Measurements from ENCODE around the gene DMBX1. TPM values are rescaled to one million over a fixed set of nuclear protein-coding genes. Genes with fewer than 3 reads are reported as not detected.

Gene DMBX1
- total RNA-seq, 1 donor from 2014 or later: not detected

DNA sequence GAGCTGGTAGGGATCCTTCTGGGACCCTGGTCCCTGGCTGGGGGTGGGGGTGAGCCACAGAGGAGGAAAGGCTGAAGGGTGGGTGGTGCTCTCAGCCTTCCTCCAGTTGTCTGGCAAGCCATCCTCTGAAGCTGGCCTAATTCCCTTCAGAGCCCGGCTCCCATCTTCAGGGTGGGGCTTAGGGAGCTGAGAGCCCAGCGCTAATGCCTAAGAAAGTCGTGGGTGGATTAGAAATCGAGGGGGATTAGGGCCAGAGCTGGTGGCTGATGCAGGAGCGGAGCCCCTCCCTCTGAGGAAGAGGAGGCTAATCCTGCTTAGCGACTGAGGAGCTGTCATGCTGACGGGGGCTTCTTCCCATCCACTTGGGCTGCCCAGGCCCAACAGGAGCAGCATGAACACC, 30.8 kb upstream of the DMBX1 start:
- ATAC-seq (no peak), DNase-seq (ENCODE audit: low spot score) (no peak)

DNA sequence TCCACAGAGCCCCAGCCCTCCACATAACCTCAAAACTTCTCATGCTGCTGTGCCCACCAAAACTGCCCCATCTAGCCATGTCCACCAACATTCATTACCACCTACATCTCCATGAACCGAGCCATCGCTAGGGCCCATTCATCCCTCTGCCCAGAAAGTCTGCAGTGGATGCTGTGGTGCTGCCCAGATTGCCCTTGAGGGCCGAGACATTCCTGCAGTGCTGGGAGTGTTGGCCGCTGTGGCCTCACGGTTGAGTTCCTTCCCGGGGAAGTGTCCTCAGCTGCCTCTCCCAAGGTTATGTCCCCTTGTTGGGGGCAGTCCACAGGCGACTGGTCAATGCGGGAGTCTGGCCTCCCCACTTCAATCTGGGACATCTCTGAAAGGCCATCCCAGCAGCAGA, 30.3 kb upstream of the DMBX1 start:
- ATAC-seq: no peak
- no peak for DNase-seq (ENCODE audit: low spot score)

DNA sequence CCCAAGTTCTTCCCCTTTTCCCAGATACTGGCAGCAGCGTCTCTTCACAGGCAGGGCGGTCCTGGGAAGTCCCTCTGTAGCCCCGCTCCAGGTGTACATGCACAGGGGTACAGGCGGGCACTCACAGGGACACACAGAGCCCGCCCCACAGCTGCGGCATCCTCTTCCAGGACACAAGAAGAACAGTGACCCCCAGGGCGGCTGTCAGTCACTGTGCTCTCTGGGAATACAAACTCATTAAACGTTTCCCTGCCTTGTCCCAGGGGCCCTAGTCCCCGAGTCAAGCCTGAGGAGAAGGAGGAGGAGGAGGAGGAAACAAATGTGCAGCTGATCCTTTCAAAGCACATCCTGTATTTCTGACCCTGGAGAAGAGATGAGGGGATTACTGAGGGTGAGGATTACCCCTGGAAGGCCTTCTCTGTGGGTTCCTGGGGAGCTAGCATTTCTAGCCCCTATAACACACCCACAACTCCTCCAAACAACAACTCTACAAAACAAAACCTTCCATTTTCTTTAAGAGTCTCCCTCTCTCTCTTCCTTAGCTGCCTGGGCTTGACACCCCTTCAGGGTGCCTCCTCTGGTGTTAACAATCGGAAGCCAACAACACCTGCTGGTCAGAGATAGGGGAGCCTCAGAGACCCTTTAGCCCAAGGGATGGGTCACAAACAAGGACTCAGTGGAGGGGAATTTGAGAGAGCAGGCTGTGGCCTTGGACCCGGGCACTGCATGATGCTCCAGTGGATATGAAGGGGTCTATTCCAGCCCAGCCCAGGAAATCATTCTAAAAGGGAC, 28.4 kb upstream of the DMBX1 start:
- no peak for DNase-seq (ENCODE audit: low spot score)
- no peak for ATAC-seq

DNA sequence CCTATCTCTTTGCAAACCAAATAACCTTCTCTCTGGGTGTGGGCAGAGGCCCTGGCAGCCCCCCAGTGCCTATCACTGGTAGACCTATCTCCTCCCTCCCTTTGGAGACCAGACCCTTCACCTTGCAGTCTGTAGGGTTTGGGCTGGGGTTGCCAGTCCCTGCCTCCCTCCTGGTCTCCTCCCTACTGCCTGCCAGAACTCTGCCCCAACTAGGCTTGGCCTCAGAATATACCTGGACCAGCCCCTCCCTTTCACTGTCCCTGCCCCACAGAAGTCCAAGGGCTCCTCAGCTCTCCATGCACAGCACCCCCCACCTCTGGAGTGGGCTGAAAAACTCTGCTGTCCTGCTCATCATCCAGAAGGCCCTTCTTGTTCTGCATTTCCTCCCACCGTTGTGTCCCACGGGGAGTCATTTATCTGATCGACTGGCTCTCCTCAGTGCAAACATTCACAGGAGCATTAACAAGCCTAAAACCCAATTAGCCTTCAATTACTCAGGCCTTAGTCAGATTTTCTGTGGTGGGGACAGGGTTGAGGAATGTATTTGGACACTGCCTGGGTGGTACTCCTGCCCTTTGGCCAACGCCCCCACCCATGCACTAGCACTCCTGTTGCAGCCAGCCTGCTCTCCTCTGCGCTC, 27.7 kb upstream of the DMBX1 start:
- DNase-seq (ENCODE audit: low spot score) (no peak), ATAC-seq (no peak)

DNA sequence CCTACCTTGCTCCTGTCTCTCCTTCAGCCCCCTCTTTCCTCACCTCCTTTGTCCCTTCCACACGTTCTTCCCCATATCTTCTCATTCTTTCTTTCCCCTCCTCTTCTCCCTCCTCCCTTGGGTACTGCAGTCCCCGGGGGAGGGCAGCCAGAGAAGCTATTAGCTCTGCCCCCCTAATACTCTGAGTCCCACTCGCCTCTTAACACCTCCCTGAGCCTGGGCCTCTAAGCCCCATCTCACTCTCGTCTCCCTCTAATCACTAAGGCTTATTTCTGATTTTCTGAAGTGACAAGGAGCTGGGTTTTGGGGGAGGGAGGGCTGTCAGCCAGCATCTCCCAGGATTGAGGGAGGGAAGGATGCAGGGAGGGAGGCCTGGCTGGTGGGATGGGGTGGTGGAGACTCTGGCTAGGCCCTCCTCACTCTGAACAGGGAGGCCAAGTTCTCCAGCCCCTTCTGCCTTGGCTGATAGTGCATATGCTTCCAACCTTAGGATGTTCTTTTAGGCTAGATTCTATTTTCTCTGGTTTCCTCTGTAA, 25.6 kb upstream of the DMBX1 start:
- DNase-seq (ENCODE audit: low spot score): no peak
- ATAC-seq: no peak

DNA sequence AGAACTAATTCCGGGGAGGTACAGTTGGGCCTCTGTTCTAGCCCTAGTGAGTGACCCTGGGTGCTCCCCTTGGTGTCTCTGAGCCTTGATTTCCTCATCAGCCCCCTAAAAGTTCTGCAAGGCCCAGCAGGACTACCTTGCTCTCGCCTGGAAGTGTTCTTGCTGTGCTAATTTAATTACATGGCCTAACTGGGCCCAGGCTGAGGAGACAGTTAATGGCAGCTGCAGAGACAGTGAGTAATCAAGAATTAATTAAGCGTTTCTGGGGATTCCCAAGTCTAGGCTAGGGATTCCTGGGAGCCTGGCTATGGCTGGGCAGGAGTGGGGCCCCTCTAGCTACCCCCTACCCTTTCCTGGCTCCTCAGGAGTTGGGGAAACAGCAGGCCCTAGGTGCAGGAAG, 24.7 kb upstream of the DMBX1 start:
- ATAC-seq (no peak), DNase-seq (ENCODE audit: low spot score) (no peak)

DNA sequence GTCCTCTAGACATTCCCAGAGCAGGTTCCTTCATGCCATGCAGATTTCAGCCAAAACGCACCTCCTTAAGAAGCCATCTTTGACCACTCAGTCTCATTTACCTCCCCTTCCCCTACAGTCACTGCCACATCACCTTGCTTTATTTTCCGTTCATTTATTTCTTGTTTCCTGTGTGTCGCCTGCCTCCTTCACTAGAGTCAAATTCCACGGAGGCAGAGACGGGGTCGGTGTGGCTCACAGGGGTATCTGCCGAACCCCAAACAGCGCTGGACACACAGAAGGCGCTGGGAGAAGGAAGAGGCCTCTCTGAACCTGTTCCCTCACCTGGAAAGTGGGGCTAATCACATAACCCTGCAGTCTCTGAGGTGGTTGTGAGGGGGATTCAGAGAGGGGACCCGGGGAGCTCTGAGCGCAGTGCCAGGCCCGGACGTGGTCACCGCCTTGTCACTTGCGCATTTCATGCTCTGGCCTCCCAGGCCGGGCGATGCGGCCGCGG, 23.6 kb upstream of the DMBX1 start:
- ATAC-seq: no peak
- DNase-seq (ENCODE audit: low spot score): no peak

DNA sequence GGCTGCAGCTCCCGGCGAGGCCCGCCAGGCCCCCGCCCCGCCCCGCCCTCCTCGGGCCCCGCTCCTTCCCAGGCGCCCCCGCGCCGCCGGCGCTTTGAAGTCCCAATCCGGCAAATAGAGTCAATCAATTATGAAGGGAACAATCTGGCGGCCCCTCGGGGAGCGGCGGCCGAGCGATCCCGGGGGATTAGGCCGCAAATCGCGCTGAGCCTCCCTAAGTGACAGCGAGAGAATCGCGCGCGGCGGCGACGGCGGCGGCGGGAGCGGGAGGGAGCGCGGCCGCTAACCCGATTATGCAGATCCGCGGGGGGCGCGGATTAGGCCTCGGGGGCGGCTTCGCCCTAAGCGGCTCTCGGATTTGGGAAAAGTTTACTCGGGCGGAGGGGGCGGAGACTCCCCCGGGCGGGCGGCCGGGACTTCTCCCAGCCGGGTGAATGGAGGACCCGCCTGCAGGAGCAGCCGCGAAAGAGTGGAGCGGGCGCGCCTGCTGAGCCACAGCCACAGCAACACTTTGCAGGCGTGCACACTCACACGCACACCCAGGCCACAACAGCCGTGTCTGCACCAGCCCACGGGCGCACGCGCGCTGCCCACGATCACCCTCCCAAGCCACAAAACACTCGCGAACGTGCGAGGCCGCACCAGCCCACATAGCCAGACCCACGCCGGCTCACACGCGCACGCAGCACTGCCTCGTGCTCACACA, 23.0 kb upstream of the DMBX1 start:
- no peak for DNase-seq (ENCODE audit: low spot score)

DNA sequence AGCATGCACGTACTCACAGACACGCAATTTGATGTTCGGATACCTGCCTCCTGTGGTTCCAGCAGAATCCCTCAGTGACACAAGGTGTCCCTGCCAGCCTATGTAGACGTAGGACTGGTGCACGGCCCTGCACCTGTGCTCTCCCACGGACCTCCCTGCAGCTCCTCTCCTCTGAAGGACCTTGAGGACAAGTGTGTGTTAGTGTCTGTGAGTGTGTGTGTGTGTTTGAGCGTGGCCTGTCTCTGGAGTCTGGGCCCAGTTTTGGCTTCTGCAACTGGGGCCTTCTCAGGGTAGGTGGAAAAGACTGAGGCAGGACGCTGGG, 22.5 kb upstream of the DMBX1 start:
- ATAC-seq (no peak), DNase-seq (ENCODE audit: low spot score) (no peak)

More for the DNA sequence above, 23.0 kb upstream of the DMBX1 start:
- ATAC-seq: peak; percentile 51

DNA sequence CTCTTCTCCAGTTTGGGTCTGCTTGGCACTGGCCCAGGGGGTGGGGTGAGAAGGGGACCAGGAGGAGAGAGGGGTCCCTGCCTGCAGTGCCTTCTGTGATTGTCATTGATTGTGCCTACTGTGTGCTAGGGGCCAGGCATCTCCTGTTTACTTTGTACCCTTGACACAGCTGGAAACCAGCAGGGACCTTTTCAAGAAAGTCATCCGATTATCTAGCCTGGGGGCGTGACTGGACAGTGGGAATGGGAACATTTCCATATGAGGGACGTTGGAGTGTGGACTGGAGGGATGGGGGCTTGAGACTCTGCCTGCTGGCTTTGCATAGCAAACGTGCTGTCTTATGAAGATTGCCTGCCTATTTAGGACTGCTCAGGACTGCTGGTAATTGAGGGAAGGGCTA, 19.8 kb upstream of the DMBX1 start:
- ATAC-seq: no peak

DNA sequence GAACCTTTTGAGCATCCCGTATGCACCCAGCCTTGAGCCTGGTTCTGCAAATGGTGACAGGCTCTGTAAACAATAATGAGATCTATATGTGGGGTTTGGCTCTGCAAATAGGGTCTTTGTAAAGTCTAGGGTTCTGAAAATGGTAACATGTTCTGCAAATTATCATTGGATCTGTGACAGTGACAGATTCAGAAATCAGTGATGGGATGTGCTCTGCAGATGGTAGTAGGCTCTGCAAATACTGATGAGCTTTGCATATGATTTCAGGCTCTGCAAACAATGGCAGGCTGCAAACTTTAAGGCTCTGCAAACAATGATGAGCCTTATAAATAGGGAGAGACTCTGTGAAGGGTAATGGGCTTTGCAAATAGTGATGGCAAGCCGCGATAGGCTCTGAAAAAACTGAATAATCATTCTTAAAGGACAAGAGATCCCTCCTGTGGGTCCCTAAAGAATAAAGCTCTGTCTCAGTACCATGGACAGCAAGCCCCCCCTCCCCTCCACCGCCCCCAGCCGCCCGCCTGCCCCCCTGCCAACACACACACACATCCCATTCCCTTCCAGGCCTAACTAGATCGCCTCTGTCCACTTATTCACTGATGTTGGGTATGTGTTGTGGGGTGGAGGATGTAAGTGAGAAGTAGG, 17.7 kb upstream of the DMBX1 start:
- ATAC-seq: no peak

More for the DNA sequence above, 19.8 kb upstream of the DMBX1 start:
- DNase-seq (ENCODE audit: low spot score): no peak

DNA sequence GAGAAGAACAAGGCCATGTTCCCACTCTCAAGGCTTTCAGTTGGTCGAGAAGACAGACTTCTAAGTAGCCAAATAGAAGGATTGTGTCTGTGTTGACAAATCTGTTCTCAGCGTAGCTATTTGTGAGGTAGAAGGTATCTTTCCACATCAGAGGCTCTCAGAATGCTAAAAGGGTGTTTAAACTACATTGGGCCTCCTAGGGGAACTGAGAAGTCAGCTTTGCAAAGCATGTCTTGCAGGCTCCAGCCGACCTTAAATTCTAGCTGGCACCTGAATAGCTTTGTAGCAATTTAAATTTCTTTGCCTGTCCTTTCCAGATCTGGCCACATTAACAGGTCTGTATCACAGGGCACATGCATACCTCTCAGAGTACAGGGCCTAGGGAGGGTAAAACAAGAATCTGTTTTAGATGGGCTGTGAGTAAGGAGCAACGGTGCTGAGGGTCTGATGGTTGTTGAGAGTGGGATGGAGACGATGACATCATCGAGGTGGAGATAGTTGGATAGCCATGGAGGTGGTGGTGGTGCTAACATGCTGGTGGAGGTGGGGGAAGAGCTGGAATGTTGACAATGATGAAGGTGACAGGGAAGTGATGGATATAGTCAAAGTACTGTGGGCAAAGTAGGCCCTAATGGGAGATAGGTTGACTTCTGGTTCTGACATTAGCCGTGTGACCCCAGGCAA, 17.0 kb upstream of the DMBX1 start:
- DNase-seq (ENCODE audit: low spot score): no peak
- ATAC-seq: no peak

More for the DNA sequence above, 17.7 kb upstream of the DMBX1 start:
- no peak for DNase-seq (ENCODE audit: low spot score)

DNA sequence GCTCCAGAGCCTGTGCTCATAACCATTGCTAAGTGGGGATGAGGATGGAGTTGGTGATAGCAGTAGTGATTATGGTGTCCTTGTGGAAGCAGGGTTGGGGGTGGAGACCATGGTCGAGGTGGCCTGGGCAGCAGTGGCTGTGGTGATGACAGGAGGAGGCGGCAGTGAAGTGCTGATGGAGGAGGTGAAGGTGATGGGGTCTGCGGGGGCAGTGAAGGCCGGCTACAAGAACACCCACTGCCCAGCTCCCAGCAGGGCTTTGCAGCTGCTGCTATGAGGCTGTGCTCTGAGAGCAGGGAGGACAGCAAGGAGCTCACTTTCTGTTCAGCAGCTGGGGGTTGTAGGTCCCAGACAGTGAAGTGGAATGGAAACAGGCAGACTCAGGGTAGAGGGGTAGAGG, 15.6 kb upstream of the DMBX1 start:
- DNase-seq (ENCODE audit: low spot score): no peak
- no peak for ATAC-seq

DNA sequence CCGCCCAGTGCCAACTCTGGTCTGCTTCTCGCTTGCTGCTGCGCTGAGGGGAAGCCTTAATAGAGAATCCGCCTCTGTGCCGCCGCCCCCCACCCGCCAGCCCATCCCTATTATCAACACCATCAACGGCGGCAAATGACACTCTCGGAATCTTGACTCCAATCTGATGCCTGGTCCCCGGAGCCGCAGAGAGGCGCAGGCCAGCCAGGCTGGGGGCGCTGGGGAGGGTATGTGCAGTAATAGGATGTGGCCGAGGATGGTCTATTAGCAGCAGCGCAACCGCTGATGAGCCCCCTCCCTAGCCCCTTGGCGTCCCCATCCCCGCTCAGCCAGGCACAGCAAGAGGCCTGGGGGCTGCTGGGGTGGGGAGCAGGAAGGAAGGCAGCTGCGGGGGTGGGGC, 15.1 kb upstream of the DMBX1 start:
- ATAC-seq: no peak
- DNase-seq (ENCODE audit: low spot score): no peak

DNA sequence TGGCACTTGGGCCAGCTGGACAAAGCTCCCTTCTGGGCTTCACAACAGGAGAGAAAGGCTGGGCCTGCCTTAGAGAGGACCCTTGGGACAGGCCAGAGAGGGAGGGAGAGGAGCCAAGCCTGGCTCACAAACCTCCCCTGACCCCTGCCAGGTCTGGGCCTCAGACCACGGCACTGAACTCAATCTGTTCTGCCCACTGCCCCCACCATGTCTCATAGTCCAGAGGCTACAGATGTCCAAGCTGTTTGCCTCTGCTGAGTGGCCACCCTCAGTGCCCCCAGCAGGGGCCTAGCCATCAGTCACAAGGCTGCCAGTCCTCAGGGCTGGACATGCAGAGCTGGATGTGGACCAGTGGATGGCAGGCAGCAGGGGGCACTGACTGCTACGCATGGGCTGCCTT, 13.0 kb upstream of the DMBX1 start:
- ATAC-seq (no peak), DNase-seq (ENCODE audit: low spot score) (no peak)

DNA sequence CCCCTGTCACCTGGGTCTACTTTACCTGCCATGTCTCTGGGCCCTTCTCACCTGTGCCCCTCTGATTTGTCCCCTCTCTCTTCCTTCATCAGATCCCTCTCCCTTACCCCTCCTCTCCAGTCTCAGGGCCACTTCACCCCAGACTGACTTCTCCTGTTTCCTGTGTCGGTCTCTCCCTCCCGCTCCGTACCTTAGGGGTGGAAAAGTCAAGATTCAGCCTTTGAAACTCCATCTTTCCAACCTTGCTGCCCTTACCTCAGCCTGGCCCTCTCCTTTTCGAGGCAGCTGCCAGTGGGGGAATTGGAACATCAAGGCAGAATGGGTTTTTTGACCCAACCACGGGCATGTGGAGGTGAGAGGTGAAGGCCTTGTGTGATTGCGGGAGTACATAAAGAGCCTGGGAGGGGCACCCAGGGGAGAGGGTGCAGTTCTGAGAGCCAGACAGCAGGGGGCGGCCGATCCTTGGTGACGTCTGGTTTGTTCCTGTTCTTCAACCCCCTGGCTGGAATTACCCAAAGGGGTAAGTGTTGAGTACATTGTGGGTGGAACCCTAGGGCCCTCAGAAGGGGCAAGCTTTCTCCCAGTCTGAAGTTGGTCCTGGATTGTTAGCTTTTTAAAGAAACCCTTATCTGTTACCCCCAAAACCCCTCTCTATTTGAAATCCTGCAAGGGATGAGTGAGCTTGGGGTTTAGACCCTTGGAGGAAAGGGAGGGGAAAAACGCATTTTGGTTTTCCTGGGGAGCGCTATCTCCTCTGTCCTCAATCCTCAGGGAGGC, 12.3 kb upstream of the DMBX1 start:
- ATAC-seq: peak; percentile 93

DNA sequence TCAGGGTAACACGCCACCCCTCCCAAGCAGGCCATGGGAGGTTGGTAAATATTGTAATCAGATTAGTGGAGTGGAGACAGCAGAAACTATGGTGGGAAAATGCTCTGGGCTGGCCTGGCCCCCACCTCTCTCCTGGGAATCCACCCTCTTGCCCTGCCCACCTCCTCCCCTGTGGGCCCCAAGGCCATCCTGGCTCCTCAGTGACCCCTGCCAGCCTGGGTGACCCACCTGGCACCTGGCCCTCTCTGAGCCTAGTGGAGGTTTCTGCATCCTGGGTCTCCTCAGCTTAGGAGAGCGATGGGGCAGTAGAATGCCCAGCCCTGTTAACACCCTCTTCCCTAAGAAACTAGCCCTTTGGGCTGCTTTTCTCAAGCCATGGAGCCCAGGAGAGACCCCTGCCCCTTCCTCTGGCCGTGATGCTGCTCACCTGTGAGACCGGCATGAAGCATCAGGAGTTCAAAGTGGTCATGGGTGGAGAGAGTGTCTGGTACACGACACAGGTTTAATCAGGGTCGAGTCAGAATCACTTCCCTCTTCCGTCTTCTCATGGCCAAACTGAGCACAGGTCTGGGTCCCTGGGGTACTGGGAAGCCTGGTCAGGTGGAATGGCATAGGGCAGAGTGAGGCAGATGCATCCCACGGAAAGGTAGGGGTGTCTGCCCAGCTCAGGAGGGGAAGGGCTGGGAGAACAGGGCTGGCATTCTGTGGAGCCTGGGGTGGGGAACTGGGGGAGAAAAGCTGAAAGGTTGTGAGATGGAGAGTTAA, 10.7 kb upstream of the DMBX1 start:
- ATAC-seq: no peak
- no peak for DNase-seq (ENCODE audit: low spot score)

More for the DNA sequence above, 12.3 kb upstream of the DMBX1 start:
- peak; percentile 74 for DNase-seq (ENCODE audit: low spot score)

DNA sequence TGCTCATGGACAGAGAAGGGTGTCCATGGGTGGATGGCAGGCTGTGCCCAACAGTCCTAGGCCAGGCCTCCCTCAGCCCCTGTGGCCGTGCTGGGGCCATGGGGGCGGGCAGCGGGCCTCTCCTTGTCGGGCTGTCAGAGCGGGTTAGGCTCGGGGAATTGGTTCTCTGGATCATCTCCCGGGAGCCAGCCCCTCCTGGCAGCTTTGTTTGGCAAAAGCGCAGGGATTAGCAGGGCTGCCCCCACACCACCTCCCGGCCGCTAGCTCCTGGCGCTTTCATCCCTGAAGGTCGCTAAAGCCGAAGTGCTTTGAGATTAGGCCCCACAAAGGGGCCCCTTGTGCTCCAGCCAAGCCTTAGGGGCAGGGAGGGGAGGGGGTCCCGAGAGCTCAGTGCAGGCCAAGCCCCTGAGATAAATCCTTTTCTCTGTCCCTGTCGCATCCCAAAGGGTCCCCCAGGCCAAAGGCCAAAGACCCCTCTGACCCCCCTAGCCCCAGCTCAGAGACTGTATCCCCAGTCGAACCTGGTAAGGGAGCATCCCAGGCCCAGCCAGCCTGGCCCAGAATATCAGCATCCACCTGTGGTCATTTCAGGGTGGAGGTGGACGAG, 9.8 kb upstream of the DMBX1 start:
- ATAC-seq: no peak
- DNase-seq (ENCODE audit: low spot score): no peak

Measured in left lobe of liver (tissue), 2 donors.